HG02571 (cell line): Measurements from ENCODE around the gene DRICH1.
"Not testable (repeated sequence)": the region's sequence is repeated elsewhere in the genome, so short reads cannot be mapped to it uniquely, and the experiment has no call there.

ENCODE experiments used
- ATAC-seq: cut with Tn5 transposase; IDR thresholded peaks from one replicate; pipeline ENCODE4 v1.9.1; 2021; ENCODE audit warnings: mild to moderate bottlenecking, moderate library complexity; ENCODE audit not compliant: unreplicated experiment

The DRICH1 gene

DNA sequence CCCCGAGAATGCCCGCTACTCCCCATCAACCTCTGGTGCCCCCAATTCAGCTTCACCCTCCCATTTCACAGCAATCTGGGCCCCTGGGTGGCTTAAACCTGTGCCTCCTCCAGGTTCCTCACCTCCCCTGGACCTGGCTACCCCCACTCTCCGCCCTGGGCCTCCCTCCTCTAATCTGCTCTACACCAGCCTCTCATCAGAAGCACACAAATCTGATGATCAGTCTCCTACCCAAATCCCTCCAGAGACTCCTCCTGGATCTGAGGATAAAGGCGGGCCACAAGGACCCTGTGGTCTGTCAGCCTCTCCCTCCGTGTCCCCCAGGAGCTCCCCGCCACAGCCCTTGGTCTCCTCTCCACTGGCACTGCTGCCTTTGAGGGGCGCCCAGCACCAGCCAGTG lies 28.9 kb downstream of the DRICH1 start:
- no peak for ATAC-seq

DNA sequence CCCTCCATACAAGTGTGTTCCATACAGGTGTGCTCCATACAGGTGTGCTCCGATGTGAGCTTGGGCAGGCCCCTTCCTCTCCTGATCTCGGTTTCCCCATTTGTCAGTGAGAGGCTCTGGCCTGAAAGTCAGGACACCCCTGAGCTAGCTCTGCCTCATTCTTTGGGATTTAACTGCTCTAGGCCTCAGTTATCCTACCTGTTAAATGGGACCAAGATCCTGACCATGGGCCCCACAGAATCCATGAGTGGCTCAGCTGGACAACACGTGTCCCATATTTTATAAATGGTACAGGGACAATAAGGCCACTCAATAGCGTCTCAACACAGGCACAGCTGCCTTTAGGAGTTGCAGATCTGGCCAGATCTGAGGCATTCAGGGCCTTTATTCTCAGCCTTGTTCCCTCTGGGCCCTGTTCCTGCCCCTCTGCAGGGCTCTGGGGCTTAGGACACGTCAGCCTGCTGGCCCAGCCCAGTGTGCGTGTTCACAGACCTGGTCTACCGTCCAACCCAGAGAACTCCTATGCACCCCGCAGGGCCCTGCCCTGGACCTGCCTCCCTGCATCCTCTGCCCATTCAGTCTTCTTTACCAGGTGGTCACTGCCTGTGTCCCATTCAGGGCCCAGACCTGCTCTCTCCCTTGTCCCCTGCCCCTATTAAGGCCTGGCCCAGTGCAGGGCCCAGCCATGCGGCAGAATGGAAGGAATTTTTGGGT lies 33.2 kb downstream of the DRICH1 start:
- no peak for ATAC-seq

- not testable (repeated sequence) for ATAC-seq
These were observed 34.4 kb downstream of the DRICH1 start for GRCh38 chr22:23597576-23598268.

DNA sequence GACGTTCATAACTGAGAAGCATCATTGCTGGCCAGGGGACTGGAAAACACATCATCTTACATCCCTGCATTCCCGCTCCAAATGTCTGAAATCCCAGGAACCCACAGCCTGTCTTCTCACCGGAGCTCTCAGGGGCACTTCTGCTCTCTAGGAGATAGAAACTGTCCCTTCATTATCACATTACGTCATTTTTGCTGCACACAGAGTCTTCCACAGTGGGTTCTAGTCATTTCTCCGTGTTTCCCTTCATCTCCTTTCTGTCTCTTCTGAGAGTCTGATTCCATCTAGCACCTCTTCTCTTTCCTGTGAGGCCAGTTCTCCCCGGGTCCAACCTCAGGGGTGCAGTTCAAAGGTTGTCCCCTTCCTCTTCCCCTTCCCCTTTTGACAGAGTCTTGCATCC lies 36.2 kb downstream of the DRICH1 start:
- ATAC-seq = not testable (repeated sequence)

DNA sequence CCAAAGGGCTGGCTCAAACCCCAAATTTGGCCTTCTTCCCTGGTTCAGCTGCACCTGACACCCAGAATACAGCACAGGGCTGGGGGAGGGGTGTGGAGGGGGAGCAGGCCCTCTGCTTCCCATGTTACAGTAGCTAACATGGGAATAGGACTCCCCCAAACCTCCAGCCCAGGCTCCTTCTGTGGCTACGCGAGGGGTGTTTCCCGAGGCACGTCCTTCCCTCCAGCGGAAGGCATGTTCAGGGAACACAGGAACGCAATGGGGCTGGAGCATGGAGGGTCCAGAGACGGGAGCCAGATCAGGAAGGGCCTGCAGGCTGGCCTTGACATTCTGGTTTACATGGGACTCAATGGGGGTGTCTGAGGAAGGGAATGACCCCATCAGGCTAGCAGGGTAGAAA lies 40.3 kb downstream of the DRICH1 start:
- no peak for ATAC-seq

DNA sequence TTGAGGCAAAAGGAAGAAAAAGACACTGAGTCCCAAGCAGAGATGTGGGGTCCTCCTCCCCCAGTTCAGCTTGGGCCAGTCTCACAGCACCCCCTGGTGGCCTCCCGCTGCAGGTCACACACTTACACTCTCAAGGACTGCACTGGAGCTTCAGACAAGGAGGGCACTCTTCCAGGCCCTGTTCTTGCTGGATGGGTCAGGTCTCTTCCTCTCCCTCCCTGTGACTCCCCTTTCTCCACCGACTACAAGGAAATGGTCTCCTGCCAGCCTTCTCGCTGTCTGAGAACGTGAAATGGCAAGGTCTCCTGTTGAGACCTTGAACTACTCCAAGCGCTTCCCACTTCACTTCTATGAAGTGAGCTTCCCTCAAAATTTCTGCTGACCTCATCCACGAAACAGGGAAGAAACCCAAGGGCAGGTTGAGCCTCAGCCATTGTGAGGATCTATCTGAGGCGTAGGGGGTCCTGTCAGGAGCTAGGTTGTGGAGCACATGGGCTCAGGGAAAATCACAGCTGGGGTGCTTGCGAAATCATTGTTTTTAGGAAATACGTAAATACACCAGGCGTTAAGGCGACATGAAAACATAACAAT lies 40.8 kb downstream of the DRICH1 start:
- no peak for ATAC-seq

GRCh38 chr22:23583836-23584235 lies 48.3 kb downstream of the DRICH1 start:
- ATAC-seq = no peak

DNA sequence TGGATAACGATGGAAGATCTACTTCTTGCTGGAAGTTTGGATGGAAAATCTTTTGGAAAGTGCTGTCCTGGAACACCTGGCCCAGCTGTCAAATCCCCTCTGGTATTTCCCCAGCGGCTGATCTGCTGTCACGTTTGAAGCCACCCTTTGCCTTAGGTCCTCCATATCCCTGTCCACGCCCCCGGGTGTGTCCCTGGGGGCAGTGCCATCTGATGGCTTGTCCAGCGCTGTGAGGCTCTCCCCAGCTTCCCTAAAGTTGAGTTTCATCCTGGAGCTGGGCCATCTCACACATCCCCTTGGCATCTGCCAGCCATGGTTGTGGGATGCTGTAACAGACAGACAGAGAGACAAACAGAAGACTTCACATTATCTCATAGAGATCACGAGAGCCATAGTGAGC lies 49.0 kb downstream of the DRICH1 start:
- no peak for ATAC-seq

DNA sequence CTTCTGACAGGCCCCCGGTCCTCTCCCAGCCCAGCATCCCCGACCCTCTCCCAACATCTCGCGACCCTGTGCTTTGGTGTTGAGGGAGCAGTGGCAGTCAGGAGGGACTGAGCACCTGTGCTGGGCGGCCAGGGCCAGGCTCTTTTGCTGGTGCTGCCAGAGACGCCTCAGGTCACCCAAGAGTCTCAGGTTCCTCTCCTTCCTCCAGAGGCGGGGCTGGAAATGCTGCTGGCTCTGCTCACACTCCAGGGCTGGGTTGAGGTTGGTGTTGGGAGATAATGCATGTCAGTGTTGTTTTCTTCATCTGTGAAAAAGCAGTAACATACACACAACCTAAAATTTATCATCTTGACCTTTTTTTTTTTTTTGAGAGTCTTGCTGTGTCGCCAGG lies 50.9 kb downstream of the DRICH1 start:
- no peak for ATAC-seq

GRCh38 chr22:23580576-23581259 lies 51.4 kb downstream of the DRICH1 start:
- no peak for ATAC-seq

DNA sequence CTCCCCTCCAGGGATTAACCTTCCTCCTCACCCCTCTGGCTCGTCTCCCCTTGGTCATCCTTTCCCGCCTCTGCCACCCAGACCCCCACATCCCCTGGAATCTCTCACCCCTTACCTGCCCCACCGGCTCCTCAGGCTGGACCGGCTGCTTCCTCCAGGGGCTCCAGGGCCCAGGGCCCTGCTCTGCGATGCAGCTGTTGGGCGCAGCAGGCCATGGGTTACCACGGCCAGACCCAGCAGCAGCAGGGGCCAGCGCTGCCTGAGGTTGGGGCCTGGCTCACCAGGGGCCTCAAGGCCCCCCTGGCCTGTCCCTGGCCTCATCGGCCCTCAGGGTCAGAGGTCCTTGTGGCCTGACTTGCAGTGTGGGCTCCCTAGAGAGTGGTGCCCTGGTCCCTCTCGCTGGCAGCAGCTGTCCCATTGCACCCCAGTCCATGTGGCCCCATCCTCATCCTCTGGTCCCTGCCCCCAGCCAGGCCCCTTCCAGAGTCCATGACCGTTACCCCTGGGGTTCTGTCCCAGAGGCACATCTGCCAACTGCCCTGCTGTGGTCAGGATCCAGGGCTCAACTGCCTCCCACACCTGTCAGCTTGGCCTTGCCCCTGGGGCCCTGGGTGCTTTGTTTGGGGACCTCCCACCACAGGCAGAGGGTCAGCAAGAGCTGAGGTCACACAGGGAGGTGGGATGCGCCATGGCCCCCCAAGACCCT lies 52.1 kb downstream of the DRICH1 start, which contains the start of gene IGLL1:
Gene IGLL1 (minus strand): TSS at position 421 of the 706 bp plus-strand sequence. CDS start 100 bp downstream, at position 321.
- ATAC-seq = no peak

DNA sequence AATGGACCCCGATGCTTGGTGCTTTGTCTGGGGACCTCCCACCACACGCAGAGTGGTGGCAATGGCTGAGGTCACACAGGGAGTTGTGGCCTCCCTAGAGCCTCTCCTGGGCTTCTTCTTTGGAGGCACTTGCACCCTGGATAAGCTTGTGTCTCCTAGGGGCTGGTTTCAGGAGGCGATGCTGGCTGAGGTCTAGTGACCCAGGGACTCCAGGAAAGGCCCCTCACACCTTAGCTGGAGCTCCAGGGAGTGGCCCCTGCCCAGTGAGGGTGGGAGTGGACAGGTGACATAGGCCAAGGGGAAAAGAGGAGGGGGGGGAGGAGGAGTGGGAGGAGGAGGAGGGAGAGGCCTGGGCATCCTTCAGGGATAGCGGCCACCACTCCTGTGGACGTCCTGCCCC lies 52.8 kb downstream of the DRICH1 start:
- ATAC-seq = no peak

GRCh38 chr22:23578306-23578705 lies 53.8 kb downstream of the DRICH1 start:
- ATAC-seq = no peak

GRCh38 chr22:23576681-23577080 lies 55.4 kb downstream of the DRICH1 start:
- no peak for ATAC-seq

GRCh38 chr22:23575601-23576000 lies 56.5 kb downstream of the DRICH1 start:
- ATAC-seq = no peak

DNA sequence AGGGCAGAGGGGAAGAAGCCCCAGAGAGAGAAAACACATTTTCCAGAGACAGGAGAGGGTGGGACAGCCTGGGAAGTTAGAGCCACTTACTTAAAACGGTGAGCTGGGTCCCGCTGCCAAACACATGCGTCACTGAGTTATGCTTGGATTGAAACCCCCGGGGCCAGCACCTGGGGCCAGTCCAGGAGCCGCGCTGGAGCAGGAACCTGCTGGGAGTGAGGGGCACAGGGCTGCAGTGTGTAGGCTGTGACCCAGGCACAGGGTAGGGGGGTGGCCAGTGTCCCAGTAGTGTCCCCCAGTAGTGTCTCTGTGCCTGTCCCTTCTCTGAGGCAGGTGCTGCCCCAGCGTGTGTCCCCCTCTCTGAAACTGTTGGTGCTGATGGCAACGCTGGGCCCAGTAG lies 57.2 kb downstream of the DRICH1 start:
- no peak for ATAC-seq

GRCh38 chr22:23574371-23574811 lies 57.7 kb downstream of the DRICH1 start:
- no peak for ATAC-seq

DNA sequence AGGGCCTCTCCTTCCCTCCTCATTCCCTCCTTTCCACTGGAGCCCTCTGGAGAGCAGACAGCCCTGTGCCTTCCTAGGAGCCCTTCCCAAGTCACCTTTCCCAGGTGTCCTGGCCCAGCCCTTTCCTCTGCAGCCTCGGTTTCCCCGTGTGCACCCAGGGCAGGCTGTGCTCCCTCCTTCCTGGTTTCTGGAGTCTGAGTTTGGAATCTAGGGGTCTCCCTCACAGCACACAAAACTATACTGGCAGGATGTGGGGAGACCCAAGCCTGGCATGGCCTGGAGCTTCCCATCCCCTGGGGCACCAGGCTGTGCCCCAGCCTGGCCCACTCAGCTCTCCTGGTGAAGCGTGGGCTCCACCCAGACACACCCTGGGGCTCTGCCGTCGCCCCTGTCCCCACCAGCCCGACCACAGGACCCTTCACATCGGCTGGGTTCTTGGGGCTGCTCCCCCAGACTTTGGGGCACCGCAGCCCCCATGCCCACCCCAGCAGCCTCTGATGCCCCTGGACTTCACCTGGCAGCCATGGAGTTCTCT lies 58.4 kb downstream of the DRICH1 start:
- ATAC-seq = not testable (repeated sequence)

GRCh38 chr22:23573106-23573505 lies 59.0 kb downstream of the DRICH1 start:
- not testable (repeated sequence) for ATAC-seq

DNA sequence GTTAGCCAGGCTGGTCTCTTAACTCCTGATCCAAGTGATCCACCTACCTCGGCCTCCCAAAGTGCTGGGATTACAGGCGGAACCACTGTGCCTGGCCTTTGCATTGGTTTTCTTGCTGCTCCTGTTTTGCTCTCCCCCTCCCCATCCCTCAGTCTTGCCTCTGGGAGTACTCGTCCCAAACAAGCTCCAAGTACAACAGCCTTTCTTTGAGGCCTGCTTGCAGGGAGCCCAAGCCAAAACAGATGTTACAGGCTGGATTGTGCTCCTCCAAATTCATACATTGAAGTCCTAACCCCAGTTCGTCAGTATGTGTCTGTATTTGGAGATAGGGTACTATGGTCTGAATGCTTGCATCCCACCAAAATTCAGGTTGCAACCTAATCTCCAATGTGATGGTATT lies 60.6 kb downstream of the DRICH1 start:
- no peak for ATAC-seq

- no peak for ATAC-seq
These were observed 61.4 kb downstream of the DRICH1 start for GRCh38 chr22:23570681-23571080.
